HUES6 (cell line): Measurements from ENCODE around the gene RPS24.

Source experiments
- H3K27ac ChIP-seq: 2 replicates; pipeline ENCODE4 v1.7.0; 2013; ENCODE audit warnings: low read depth, mild to moderate bottlenecking, low read length, inconsistent platforms
- H3K27me3 ChIP-seq: 2 replicates; pipeline ENCODE4 v1.6.1; 2013; ENCODE audit warnings: low read length; ENCODE audit not compliant: control insufficient read depth, insufficient read depth
- H3K36me3 ChIP-seq: 2 replicates; pipeline ENCODE4 v1.6.1; 2013; ENCODE audit warnings: low read length; ENCODE audit not compliant: control insufficient read depth, insufficient read depth
- H3K4me1 ChIP-seq: 2 replicates; pipeline ENCODE4 v1.6.1; 2013; ENCODE audit warnings: low read length; ENCODE audit not compliant: control insufficient read depth, insufficient read depth
- H3K4me3 ChIP-seq: 2 replicates; pipeline ENCODE4 v1.5.1; 2013; ENCODE audit warnings: low read depth, low read length
- H3K9ac ChIP-seq: one replicate; pipeline ENCODE4 v1.6.1; 2013; ENCODE audit warnings: mild to moderate bottlenecking, low read length
- H3K9me3 ChIP-seq: 2 replicates; pipeline ENCODE4 v1.6.1; 2013; ENCODE audit warnings: low read depth, low read length; ENCODE audit not compliant: control insufficient read depth, insufficient read depth

The RPS24 gene

GRCh38 chr10:78028438-78029268, 5.0 kb upstream of the RPS24 start:
- peaks cover 38% of the 10 kb centered on the region for H3K36me3 ChIP-seq

GRCh38 chr10:78029269-78030226, 4.1 kb upstream of the RPS24 start, which contains the start of gene POLR3A:
Gene POLR3A, minus strand, starts transcription at chr10:78029515. Its CDS starts 108 bp downstream, at chr10:78029407.
- Histone ChIP-seq H3K4me3 (peak within 1 kb of the TSS; percentile 97), H3K27me3 (no peaks in the 10 kb centered on the region), H3K36me3 (peaks cover 32% of the 10 kb centered on the region), H3K9me3 (no peaks in the 10 kb centered on the region), H3K9ac (peak within 1 kb of the TSS; percentile 96), H3K27ac (peak within 1 kb of the TSS; percentile 65; the same call in 1 of the 2 replicates), H3K4me1 (peaks cover 9% of the 10 kb centered on the region)

More at GRCh38 chr10:78028438-78029268, 5.0 kb upstream of the RPS24 start:
- Histone ChIP-seq H3K4me1 (peaks cover 9% of the 10 kb centered on the region), H3K9me3 (no peaks in the 10 kb centered on the region), H3K9ac (peak overlapping the region; percentile 96), H3K27me3 (no peaks in the 10 kb centered on the region), H3K4me3 (peak overlapping the region; percentile 97), H3K27ac (peak overlapping the region; percentile 65; the same call in 1 of the 2 replicates)

- Histone ChIP-seq H3K36me3 (peaks cover 40% of the 10 kb centered on the region), H3K4me1 (peaks cover 33% of the 10 kb centered on the region), H3K27ac (no peak overlapping the region), H3K27me3 (no peaks in the 10 kb centered on the region), H3K9ac (no peak overlapping the region), H3K4me3 (peak overlapping the region; percentile 93), H3K9me3 (no peaks in the 10 kb centered on the region)
These were observed 351 bp upstream of the RPS24 start for GRCh38 chr10:78033387-78033636.

GRCh38 chr10:78035025-78035424, 1.4 kb downstream of the RPS24 start:
- peaks cover 47% of the 10 kb centered on the region for H3K4me1 ChIP-seq
- peak overlapping the region; percentile 91 for H3K9ac ChIP-seq
- H3K9me3 ChIP-seq, result no peaks in the 10 kb centered on the region
- peak overlapping the region; percentile 78; the same call in 1 of the 2 replicates for H3K27ac ChIP-seq
- peaks cover 57% of the 10 kb centered on the region for H3K36me3 ChIP-seq
- peak overlapping the region; percentile 93 for H3K4me3 ChIP-seq
- no peaks in the 10 kb centered on the region for H3K27me3 ChIP-seq

GRCh38 chr10:78035437-78035836, 1.8 kb downstream of the RPS24 start:
- Histone ChIP-seq H3K27me3 (no peaks in the 10 kb centered on the region), H3K9ac (peak overlapping the region; percentile 91), H3K9me3 (no peaks in the 10 kb centered on the region), H3K4me3 (peak overlapping the region; percentile 93), H3K36me3 (peaks cover 61% of the 10 kb centered on the region), H3K27ac (peak overlapping the region; percentile 78; the same call in 1 of the 2 replicates), H3K4me1 (peaks cover 50% of the 10 kb centered on the region)

- Histone ChIP-seq H3K27me3 (no peaks in the 10 kb centered on the region), H3K27ac (no peak overlapping the region), H3K36me3 (peaks cover 68% of the 10 kb centered on the region), H3K4me3 (peak overlapping the region; percentile 93), H3K4me1 (peaks cover 55% of the 10 kb centered on the region), H3K9me3 (no peaks in the 10 kb centered on the region), H3K9ac (peak overlapping the region; percentile 91)
These were observed 2.4 kb downstream of the RPS24 start for GRCh38 chr10:78035933-78036583.

- Histone ChIP-seq H3K9me3 (no peaks in the 10 kb centered on the region), H3K9ac (no peak overlapping the region), H3K27me3 (no peaks in the 10 kb centered on the region), H3K4me1 (peaks cover 60% of the 10 kb centered on the region), H3K27ac (no peak overlapping the region), H3K4me3 (0 out of 2 replicates have a peak overlapping the region, but pooled peaks have one; percentile 20), H3K36me3 (peaks cover 85% of the 10 kb centered on the region)
These were observed 4.4 kb downstream of the RPS24 start for GRCh38 chr10:78038105-78038504.

GRCh38 chr10:78038791-78039547, 5.3 kb downstream of the RPS24 start:
- H3K36me3 ChIP-seq, result peaks cover 85% of the 10 kb centered on the region

GRCh38 chr10:78039743-78040142, 6.1 kb downstream of the RPS24 start:
- Histone ChIP-seq H3K27me3 (no peaks in the 10 kb centered on the region), H3K4me3 (peak overlapping the region; percentile 28), H3K9ac (no peak overlapping the region), H3K4me1 (peaks cover 60% of the 10 kb centered on the region), H3K27ac (peak overlapping the region; percentile 60), H3K9me3 (no peaks in the 10 kb centered on the region), H3K36me3 (peaks cover 81% of the 10 kb centered on the region)

More at GRCh38 chr10:78038791-78039547, 5.3 kb downstream of the RPS24 start:
- no peaks in the 10 kb centered on the region for H3K9me3 ChIP-seq
- peaks cover 60% of the 10 kb centered on the region for H3K4me1 ChIP-seq
- H3K27ac ChIP-seq, result no peak overlapping the region; the same call in none of the 2 replicates
- peak overlapping the region; percentile 28; the same call in 1 of the 2 replicates for H3K4me3 ChIP-seq
- no peak overlapping the region for H3K9ac ChIP-seq
- no peaks in the 10 kb centered on the region for H3K27me3 ChIP-seq
